ENCODE results near the gene DIS3. TPM values are rescaled to one million over a fixed set of nuclear protein-coding genes. Genes with fewer than 3 reads are reported as not detected.
"Not testable (repeated sequence)": the region's sequence is repeated elsewhere in the genome, so short reads cannot be mapped to it uniquely, and the experiment has no call there.

Gene DIS3
- total RNA-seq, 1 donor from 2014 or later, result 42.1 TPM

DNA sequence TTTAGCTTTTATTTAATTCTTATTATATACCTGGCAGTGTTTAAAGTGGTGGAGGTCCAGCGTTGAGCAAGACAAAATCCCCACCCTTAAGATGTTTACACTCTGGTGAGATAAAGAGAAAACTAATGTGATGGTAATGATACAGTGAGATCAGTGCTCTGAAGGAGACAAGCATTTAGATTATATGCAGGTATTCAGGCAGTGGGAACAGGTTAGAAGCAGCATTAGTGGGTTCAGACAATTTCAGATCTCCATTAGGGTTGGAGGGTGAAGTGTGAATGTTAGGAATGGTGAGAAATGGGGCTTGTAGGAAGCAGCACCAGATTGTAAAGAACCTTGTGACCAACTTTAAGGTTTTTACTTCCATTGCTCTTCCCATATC lies 39.2 kb upstream of the DIS3 start:
- Histone ChIP-seq H3K4me1 (ENCODE audit: insufficient read depth, low read length) (no peaks in the 10 kb centered on the region), H3K4me2 (ENCODE audit: low read length) (no peak overlapping the region), H3K27me3 (ENCODE audit: insufficient read depth, low read length) (no peaks in the 10 kb centered on the region), H3K79me2 (ENCODE audit: insufficient read depth, low read length) (no peaks in the 10 kb centered on the region), H3K36me3 (ENCODE audit: insufficient read depth, low read length) (peaks cover 14% of the 10 kb centered on the region), H3K9me3 (ENCODE audit: insufficient read depth, low read depth, low read length) (no peaks in the 10 kb centered on the region), H4K20me1 (ENCODE audit: insufficient read depth, low read length) (no peaks in the 10 kb centered on the region), H3K27ac (ENCODE audit: low read depth, low read length) (no peak overlapping the region), H3K9ac (ENCODE audit: low read length) (no peak overlapping the region), H3K4me3 (ENCODE audit: insufficient read depth, low read depth, low read length) (no peak overlapping the region), H2AFZ (ENCODE audit: low read depth, low read length) (no peak overlapping the region)
- H3K4me3 Mint-ChIP-seq (ENCODE audit: unreplicated experiment), result no peak overlapping the region
- TF ChIP-seq EZH2 (IDR thresholded peaks at IDR 0.05; ENCODE audit: insufficient read depth, low read length) (no peak), CTCF (IDR thresholded peaks at IDR 0.05; ENCODE audit: insufficient read depth, low read depth, low read length) (no peak)
- H3K9me3 Mint-ChIP-seq (ENCODE audit: unreplicated experiment), result no peaks in the 10 kb centered on the region
- FAIRE-seq (no peak), DNase-seq (ENCODE audit: low read depth) (no peak)
- no peaks in the 10 kb centered on the region for H3K27me3 Mint-ChIP-seq (ENCODE audit: low read depth, unreplicated experiment)
- H3K36me3 Mint-ChIP-seq (ENCODE audit: low read depth, unreplicated experiment), result peaks cover 2% of the 10 kb centered on the region
- H3K27ac Mint-ChIP-seq (ENCODE audit: unreplicated experiment), result no peak overlapping the region
- H3K4me1 Mint-ChIP-seq (ENCODE audit: low read depth, unreplicated experiment), result peaks cover 5% of the 10 kb centered on the region

DNA sequence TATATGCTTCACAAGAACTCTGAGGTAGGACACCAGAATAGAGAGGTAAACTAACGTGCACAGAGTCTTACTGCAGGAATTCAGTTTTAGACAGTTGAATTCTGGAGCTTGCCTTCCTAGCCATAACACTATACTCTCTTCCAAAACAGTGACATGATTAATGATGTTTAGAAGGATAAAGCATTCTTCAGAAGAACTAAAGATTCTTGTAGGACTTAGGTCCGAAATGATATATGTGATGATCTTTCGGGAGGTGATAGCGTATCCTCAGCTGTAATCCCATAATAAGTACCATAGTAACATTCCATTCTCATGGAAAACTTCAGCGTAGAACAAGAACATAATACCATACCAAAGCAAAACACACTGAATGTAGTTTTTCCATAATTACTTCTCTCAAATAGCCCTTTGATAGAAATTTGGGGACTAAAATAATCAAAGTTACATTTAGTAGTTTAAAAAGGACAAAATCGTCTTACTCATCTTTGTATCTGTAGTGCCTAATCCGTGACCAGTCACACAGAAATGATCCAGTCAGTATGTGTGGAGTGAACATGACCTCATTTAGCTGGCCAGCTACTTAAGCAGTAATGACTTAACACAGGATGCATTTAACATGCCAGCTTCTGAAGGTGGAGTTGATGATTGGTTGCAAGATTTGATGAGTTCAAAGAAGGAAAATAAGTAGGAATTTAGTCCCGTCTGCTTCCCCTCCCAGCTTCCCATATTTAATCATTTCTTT lies 38.6 kb upstream of the DIS3 start:
- FAIRE-seq (peak; percentile 47), DNase-seq (ENCODE audit: low read depth) (peak; percentile 92)
- Mint-ChIP-seq H3K9me3 (ENCODE audit: unreplicated experiment) (no peaks in the 10 kb centered on the region), H3K27ac (ENCODE audit: unreplicated experiment) (no peak overlapping the region), H3K4me1 (ENCODE audit: low read depth, unreplicated experiment) (peaks cover 5% of the 10 kb centered on the region), H3K4me3 (ENCODE audit: unreplicated experiment) (no peak overlapping the region), H3K27me3 (ENCODE audit: low read depth, unreplicated experiment) (no peaks in the 10 kb centered on the region), H3K36me3 (ENCODE audit: low read depth, unreplicated experiment) (peaks cover 2% of the 10 kb centered on the region)
- no peaks in the 10 kb centered on the region for H3K27me3 ChIP-seq (ENCODE audit: insufficient read depth, low read length)
- H3K9ac ChIP-seq (ENCODE audit: low read length), result no peak overlapping the region
- H3K4me3 ChIP-seq (ENCODE audit: insufficient read depth, low read depth, low read length), result no peak overlapping the region
- no peak for TF ChIP-seq CTCF (IDR thresholded peaks at IDR 0.05; ENCODE audit: insufficient read depth, low read depth, low read length)
- no peak for TF ChIP-seq EZH2 (IDR thresholded peaks at IDR 0.05; ENCODE audit: insufficient read depth, low read length)
- H3K36me3 ChIP-seq (ENCODE audit: insufficient read depth, low read length), result peaks cover 14% of the 10 kb centered on the region
- no peaks in the 10 kb centered on the region for H3K9me3 ChIP-seq (ENCODE audit: insufficient read depth, low read depth, low read length)
- no peaks in the 10 kb centered on the region for H4K20me1 ChIP-seq (ENCODE audit: insufficient read depth, low read length)
- no peak overlapping the region for H2AFZ ChIP-seq (ENCODE audit: low read depth, low read length)
- H3K4me2 ChIP-seq (ENCODE audit: low read length), result no peak overlapping the region
- no peaks in the 10 kb centered on the region for H3K4me1 ChIP-seq (ENCODE audit: insufficient read depth, low read length)
- no peak overlapping the region for H3K27ac ChIP-seq (ENCODE audit: low read depth, low read length)
- H3K79me2 ChIP-seq (ENCODE audit: insufficient read depth, low read length), result no peaks in the 10 kb centered on the region

DNA sequence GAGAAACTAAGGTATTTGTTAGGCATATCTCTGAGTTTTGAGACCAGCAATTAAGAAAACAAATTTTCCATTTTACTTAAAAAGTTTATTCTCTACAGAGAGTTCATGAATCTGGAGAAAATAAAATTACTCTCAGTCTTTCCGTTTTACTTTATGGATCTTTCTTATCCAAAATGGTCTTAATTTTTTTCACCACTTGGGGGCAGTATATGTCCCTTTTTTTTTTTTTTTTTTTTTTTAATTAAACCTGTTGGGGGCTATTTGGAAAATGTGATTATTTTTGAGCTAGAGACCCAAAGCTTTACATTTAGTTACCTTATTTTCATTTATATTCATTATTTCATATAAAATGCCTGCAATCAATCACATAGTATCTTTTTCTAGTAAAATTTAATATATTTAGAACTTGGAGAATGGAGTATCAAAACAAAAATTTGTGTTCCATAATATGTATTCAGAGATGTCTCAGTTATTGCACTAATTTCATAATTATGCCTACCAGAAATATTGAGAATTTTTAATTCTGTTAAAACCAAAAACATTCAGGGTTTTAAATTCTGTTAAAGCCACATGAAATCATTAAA lies 27.3 kb upstream of the DIS3 start:
- H4K20me1 ChIP-seq (ENCODE audit: insufficient read depth, low read length), result no peaks in the 10 kb centered on the region
- H3K9ac ChIP-seq (ENCODE audit: low read length), result no peak overlapping the region
- no peaks in the 10 kb centered on the region for H3K79me2 ChIP-seq (ENCODE audit: insufficient read depth, low read length)
- H3K36me3 ChIP-seq (ENCODE audit: insufficient read depth, low read length), result peaks cover 8% of the 10 kb centered on the region
- peaks cover 12% of the 10 kb centered on the region for H3K36me3 Mint-ChIP-seq (ENCODE audit: low read depth, unreplicated experiment)
- H3K4me1 Mint-ChIP-seq (ENCODE audit: low read depth, unreplicated experiment), result no peaks in the 10 kb centered on the region
- H3K27ac Mint-ChIP-seq (ENCODE audit: unreplicated experiment), result no peak overlapping the region
- FAIRE-seq, result no peak
- H3K9me3 Mint-ChIP-seq (ENCODE audit: unreplicated experiment), result no peaks in the 10 kb centered on the region
- TF ChIP-seq CTCF (IDR thresholded peaks at IDR 0.05; ENCODE audit: insufficient read depth, low read depth, low read length), result peak; percentile 37
- no peak for TF ChIP-seq EZH2 (IDR thresholded peaks at IDR 0.05; ENCODE audit: insufficient read depth, low read length)
- DNase-seq (ENCODE audit: low read depth), result no peak
- H3K4me1 ChIP-seq (ENCODE audit: insufficient read depth, low read length), result no peaks in the 10 kb centered on the region
- H3K27ac ChIP-seq (ENCODE audit: low read depth, low read length), result no peak overlapping the region
- H3K9me3 ChIP-seq (ENCODE audit: insufficient read depth, low read depth, low read length), result no peaks in the 10 kb centered on the region
- no peak overlapping the region for H2AFZ ChIP-seq (ENCODE audit: low read depth, low read length)
- no peak overlapping the region for H3K4me3 ChIP-seq (ENCODE audit: insufficient read depth, low read depth, low read length)
- no peak overlapping the region for H3K4me2 ChIP-seq (ENCODE audit: low read length)
- no peak overlapping the region for H3K4me3 Mint-ChIP-seq (ENCODE audit: unreplicated experiment)
- no peaks in the 10 kb centered on the region for H3K27me3 ChIP-seq (ENCODE audit: insufficient read depth, low read length)
- no peaks in the 10 kb centered on the region for H3K27me3 Mint-ChIP-seq (ENCODE audit: low read depth, unreplicated experiment)

- H3K4me3 ChIP-seq (ENCODE audit: insufficient read depth, low read depth, low read length); H3K79me2 ChIP-seq (ENCODE audit: insufficient read depth, low read length); H3K9ac ChIP-seq (ENCODE audit: low read length); H4K20me1 ChIP-seq (ENCODE audit: insufficient read depth, low read length); H3K9me3 ChIP-seq (ENCODE audit: insufficient read depth, low read depth, low read length); H3K27ac Mint-ChIP-seq (ENCODE audit: unreplicated experiment); H3K4me1 Mint-ChIP-seq (ENCODE audit: low read depth, unreplicated experiment); H3K4me3 Mint-ChIP-seq (ENCODE audit: unreplicated experiment); H3K36me3 ChIP-seq (ENCODE audit: insufficient read depth, low read length); H3K27me3 ChIP-seq (ENCODE audit: insufficient read depth, low read length); H3K27me3 Mint-ChIP-seq (ENCODE audit: low read depth, unreplicated experiment); H3K9me3 Mint-ChIP-seq (ENCODE audit: unreplicated experiment); H2AFZ ChIP-seq (ENCODE audit: low read depth, low read length); H3K4me1 ChIP-seq (ENCODE audit: insufficient read depth, low read length); FAIRE-seq; H3K27ac ChIP-seq (ENCODE audit: low read depth, low read length); H3K4me2 ChIP-seq (ENCODE audit: low read length); DNase-seq (ENCODE audit: low read depth): not testable (repeated sequence)
- peaks cover 12% of the 10 kb centered on the region for H3K36me3 Mint-ChIP-seq (ENCODE audit: low read depth, unreplicated experiment)
These were observed 24.8 kb upstream of the DIS3 start for GRCh38 chr13:72806514-72806913.

Data from astrocyte (in vitro differentiated cells and primary cell).